HG03045 (cell line): ENCODE measurements around the gene TFDP1.
"Not testable (repeated sequence)": the region's sequence is repeated elsewhere in the genome, so short reads cannot be mapped to it uniquely, and the experiment has no call there.

ENCODE experiments used
- ATAC-seq: cut with Tn5 transposase; IDR thresholded peaks from one replicate; pipeline ENCODE4 v1.9.1; 2021; ENCODE audit warnings: mild to moderate bottlenecking, moderate library complexity; ENCODE audit not compliant: unreplicated experiment

TFDP1 gene

DNA sequence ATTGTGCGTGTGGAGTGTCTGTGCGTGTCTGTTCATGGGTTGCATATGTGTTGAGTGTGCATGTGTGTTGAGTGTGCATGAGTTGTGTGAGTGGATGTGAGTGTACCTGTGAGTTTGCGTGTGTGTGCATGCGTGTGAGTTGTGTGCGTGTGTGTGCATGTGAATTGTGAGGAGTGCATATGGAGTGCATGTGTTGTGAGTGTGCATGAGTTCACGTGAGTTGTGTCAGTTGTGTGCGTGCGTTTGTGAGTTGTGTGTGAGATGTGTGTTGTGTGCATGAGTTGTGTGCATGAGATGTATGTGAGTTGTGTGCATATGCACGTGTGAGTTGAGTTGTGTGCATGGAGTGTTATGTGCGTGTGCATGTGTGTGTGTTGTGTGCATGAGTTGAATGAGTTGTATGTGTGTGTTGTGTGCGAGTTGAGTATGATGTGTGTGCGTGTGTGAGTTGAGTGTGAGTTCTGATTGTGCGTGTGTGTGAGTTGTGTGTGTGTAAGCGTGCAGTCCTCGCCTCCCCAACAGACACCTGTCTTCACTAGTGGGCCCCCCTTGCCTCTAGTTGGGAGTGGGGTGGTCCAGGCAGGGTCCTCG, 29.3 kb downstream of the TFDP1 start:
- ATAC-seq = no peak

- no peak for ATAC-seq
Observed at GRCh38 chr13:113616281-113616906, 31.8 kb downstream of the TFDP1 start.

- ATAC-seq = no peak
Observed at GRCh38 chr13:113616991-113617749, 32.6 kb downstream of the TFDP1 start.

DNA sequence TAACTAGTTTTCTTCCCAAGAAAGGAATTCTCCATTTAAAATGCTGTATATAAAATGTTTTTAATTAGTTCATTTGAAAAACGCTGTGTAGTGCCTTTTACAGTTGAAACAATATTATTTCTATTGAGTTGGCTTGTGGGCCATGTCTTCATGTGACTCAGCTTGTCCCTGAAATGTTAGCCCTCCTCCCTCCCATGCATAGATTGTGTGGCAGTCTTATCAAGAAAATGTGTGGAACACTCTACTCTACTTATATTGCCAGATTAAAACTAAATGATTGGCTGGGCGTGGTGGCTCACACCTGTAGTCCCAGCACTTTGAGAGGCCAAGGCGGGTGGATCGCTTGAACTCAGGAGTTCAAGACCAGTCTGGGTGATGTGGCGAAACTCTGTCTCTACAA, 33.4 kb downstream of the TFDP1 start:
- ATAC-seq = no peak

DNA sequence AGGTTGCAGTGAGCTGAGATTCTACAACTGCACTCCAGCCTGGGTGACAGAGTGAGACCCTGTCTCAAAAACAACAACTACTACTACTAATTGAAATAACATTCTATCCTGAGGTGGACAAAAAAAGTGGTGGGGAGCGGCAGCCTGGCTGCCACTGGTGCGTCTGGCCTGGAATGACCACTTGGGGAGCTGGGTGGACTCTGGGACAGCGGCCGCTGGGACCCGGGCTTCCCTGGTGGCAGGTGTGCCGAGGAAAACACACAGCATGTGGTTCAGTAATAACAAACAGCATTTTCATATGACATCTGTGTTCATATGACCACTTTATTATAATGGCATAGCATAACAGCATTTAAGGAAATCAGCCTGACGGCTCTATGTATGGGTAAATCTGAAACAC, 33.9 kb downstream of the TFDP1 start:
- ATAC-seq = no peak

- ATAC-seq = no peak
Observed at GRCh38 chr13:113620036-113620796, 35.7 kb downstream of the TFDP1 start.

- no peak for ATAC-seq
Observed at GRCh38 chr13:113621046-113621445, 36.5 kb downstream of the TFDP1 start.

DNA sequence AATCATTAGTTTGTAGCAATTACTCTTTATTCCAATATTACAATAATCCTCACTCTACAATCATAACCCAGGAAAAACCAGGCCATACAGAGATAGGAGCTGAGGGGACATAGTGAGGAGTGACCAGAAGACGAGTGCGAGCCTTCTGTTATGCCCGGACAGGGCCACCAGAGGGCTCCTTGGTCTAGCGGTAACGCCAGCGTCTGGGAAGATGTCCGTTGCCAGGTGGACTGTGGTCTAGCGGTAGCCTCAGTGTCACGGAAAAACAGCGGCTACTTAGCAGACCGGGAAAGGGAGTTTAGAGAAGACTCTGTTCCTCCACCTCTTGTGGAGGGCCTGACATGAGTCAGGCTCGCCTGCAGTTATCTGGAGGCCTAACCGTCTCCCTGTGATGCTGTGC, 36.9 kb downstream of the TFDP1 start:
- not testable (repeated sequence) for ATAC-seq

GRCh38 chr13:113621986-113622550, 37.5 kb downstream of the TFDP1 start:
- ATAC-seq = not testable (repeated sequence)

GRCh38 chr13:113622791-113623490, 38.4 kb downstream of the TFDP1 start:
- ATAC-seq = no peak

DNA sequence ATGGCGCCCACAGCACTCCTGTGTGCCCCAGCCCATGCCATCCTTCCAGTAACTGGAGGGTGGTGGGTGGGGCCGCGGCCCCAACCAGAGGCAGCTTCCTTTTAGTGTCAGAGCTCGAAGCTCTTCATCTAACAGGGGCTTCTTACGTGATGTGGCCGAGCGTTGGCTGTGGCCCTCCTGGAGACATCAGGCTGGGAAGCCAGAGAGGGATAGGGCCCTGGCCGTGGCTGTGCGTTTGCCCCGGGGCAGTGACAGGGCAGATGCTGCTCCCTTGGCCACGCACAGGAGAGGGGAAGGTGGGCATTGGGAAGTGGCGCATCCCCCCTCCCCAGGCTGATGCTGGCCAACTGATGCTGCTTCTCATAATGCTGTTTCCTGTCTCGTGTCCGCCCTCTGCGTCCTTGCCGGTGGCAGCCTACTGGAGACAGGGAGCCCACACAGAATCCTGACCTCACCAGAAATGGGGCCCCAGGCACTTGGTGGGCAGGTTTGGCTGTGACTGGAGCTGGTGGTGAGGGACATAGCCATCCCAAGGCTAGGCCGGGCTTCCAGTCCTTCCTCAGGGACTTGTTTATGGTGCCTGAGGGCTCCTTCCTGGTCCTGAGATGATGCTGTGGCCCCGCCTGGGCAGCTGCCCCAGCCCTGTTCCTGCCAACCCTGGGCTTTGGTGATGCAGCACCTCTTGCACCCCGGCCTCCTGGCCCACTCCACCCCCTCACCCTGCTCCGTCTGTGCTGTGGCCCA, 39.1 kb downstream of the TFDP1 start:
- no peak for ATAC-seq

DNA sequence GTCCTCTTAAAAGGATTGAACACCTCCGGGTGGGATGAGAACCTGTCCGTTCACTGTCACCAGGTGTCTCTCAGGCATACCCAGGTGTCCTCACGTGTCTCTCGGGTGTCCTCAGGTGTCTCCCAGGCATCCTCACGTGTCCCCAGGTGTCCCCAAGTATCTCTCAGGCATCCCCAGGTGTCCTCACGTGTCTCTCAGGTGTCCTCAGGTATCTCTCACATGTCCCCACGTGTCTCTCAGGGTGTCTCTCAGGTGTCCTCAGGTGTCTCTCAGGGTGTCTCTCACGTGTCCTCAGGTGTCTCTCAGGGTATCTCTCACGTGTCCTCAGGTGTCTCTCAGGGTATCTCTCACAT, 39.7 kb downstream of the TFDP1 start:
- ATAC-seq = no peak

DNA sequence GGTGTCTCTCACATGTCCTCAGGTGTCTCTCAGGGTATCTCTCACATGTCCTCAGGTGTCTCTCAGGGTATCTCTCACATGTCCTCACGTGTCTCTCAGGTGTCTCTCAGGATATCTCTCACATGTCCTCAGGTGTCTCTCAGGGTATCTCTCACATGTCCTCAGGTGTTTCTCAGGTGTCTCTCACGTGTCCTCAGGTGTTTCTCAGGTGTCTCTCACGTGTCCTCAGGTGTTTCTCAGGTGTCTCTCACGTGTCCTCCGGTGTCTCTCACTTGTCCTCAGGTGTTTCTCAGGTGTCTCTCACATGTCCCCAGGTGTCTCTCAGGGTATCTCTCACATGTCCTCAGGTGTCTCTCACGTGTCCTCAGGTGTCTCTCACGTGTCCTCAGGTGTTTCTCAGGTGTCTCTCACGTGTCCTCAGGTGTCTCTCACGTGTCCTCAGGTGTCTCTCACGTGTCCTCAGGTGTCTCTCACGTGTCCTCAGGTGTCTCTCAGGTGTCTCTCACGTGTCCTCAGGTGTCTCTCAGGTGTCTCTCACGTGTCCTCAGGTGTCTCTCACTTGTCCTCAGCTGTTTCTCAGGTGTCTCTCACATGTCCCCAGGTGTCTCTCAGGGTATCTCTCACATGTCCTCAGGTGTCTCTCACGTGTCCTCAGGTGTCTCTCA, 40.2 kb downstream of the TFDP1 start:
- not testable (repeated sequence) for ATAC-seq

DNA sequence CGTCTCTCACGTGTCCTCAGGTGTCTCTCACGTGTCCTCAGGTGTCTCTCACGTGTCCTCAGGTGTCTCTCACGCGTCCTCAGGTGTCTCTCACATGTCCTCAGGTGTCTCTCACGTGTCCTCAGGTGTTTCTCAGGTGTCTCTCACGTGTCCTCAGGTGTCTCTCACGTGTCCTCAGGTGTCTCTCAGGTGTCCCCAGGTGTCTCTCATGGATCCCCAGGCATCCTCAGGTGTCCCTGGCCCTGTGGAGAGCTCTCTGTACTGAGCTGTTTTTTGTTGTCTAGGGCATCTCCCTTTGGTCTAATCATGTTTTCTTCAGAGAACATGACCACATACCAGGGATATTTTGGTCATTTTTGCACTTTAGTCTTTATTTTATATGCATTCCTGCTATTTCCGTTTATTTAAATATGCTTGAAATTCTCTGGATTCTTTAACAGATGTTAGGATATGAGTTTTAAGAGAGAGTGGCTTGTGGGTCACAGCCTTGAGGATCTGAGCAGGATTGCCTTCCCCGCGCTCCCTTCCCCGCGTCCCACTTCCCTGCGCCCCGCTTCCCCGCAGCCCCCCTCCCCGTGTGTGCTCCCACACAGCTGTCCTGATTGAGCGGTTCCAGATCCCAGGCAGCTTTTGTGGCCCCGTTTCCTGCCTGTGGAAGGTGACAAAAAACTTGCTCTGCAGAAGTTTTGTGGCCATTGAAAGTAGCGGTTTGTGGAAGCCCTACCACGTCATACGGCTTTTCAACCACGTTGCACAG, 41.6 kb downstream of the TFDP1 start:
- no peak for ATAC-seq

- no peak for ATAC-seq
Observed at GRCh38 chr13:113627136-113627535, 42.6 kb downstream of the TFDP1 start.

DNA sequence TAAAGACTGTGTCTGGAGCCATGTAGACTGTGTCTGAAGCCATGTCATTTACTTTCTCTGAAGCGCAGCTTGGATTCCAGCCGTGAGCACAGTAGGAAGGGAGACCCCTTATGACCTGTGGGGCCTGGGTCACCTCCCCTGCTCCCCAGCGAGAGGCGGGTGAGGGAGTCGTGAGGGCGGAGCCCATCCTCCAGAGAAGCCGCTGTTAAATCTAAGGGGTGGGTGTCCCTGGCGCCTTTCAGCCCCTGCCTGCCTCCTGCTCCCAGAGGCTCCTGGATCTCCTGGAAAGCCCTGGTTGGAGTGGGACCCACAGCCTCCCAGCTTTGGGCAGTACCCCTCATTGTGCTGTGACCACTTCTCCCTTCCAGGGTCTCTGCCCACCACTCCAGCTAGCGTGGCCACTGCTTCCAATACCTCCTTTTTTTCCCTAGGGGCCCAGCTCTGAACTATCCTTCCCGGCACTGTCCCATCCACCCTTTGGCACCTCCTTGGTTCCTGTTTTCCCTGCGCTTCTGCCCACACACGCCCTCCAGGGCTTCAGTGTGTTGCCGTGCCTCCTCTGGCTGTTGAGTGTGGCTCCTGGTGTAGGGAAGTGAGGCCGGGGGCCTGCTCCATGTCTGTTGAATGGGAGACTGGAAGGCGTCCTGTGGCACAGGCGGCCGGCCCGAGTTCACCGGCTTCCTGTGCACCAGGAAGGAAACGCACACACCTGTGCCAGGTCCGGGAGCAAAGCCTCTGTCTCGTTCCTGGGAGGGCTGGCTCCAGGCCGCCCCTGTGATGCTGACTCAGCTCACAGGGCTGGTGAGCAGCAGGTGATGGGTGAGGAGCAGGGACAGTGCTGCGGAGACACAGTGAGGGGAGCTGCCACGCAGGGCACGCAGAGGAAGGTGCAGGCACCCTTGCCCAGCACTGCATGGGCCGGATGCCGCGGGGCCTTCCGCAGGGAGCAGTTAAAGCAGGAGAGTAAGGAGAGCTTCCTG, 44.0 kb downstream of the TFDP1 start:
- ATAC-seq = no peak

DNA sequence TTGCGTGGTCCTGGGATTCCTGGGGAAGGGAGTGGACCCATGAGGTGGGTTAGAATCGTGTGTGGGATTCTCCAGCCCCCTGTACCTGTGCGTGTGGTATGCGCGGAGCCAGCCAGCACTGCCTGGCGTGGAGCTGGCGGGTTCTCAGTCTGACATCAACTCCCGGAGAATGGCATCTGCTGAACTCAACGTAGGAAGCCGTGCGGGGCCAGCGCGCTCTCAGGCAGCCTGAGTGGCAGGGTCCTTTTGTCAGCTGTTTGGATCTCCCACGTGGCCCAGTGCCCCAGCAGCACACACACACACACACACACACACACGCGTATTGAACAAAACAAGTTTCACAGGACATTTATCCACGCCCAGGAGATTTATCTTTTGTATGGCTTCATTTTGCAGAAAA, 45.3 kb downstream of the TFDP1 start:
- ATAC-seq = no peak

GRCh38 chr13:113630296-113630695, 45.7 kb downstream of the TFDP1 start:
- no peak for ATAC-seq
